H1 (cell line): ENCODE measurements around the gene BLVRA. TPM values are rescaled to one million over a fixed set of nuclear protein-coding genes. Genes with fewer than 3 reads are reported as not detected.

Experiments
- CTCF ChIA-PET: fragments of 300-600 bp; sonication (Branson Sonifier 250); formaldehyde crosslinking; loops from one replicate; lab custom pipeline; 2021; ENCODE audit not compliant: partially characterized antibody; lab: Charles Lee
- POLR2A ChIA-PET: fragments of 300-600 bp; sonication (Branson Sonifier 250); formaldehyde crosslinking; loops from one replicate; lab custom pipeline; 2021; ENCODE audit warnings: inconsistent platforms; ENCODE audit not compliant: partially characterized antibody; lab: Charles Lee
- DNase-seq, 2 experiments: peaks; one replicate each; pipeline versions ENCODE4 v3.0.0 to v3.0.0-alpha.2; 2010 to 2022; ENCODE audit warnings: low spot score in 2 of 2, low read depth in 1 of 2, mixed read lengths in 1 of 2
- FAIRE-seq: peaks from 2 replicates; lab custom pipeline; 2011; peaks lifted over from hg19 to GRCh38; lab: Jason Lieb, UNC
- H2AFZ ChIP-seq: 2 replicates; pipeline ENCODE4 v1.8.1; 2012; ENCODE audit warnings: low read length, inconsistent platforms
- H2AK5ac ChIP-seq: 2 replicates; pipeline ENCODE4 v1.6.1; 2013; ENCODE audit warnings: low read depth, low read length
- H2BK120ac ChIP-seq: replicated peaks from 2 replicates; pipeline ENCODE3; 2013; ENCODE audit warnings: low read depth, low read length, inconsistent platforms
- H2BK12ac ChIP-seq: 2 replicates; pipeline ENCODE4 v1.6.1; 2013; ENCODE audit warnings: low read depth, low read length
- H2BK15ac ChIP-seq: 2 replicates; pipeline ENCODE4 v1.6.1; 2013; ENCODE audit warnings: low read length
- H2BK20ac ChIP-seq: 2 replicates; pipeline ENCODE4 v1.6.1; 2013; ENCODE audit warnings: low read length
- H2BK5ac ChIP-seq: 2 replicates; pipeline ENCODE4 v1.6.1; 2013; ENCODE audit warnings: low read depth, low read length
- H3K14ac ChIP-seq: 2 replicates; pipeline ENCODE4 v1.6.1; 2013; ENCODE audit warnings: inconsistent platforms; ENCODE audit not compliant: insufficient read length
- H3K18ac ChIP-seq: 2 replicates; pipeline ENCODE4 v1.6.1; 2013; ENCODE audit warnings: low read length; ENCODE audit errors: extremely low read depth
- H3K23ac ChIP-seq: 2 replicates; pipeline ENCODE4 v1.6.1; 2013; ENCODE audit warnings: inconsistent platforms; ENCODE audit not compliant: insufficient read length
- H3K23me2 ChIP-seq: 2 replicates; pipeline ENCODE4 v1.6.1; 2013; ENCODE audit warnings: low read depth, low read length
- H3K27ac ChIP-seq: 2 replicates; pipeline ENCODE4 v1.6.1; 2011; ENCODE audit warnings: low read depth, low read length, inconsistent platforms
- H3K27me3 ChIP-seq, 4 experiments: replicated peaks in 1 of 4; 1 replicate in 1 of 4; 2 replicates in 3 of 4; pipeline versions ENCODE4 v1.6.1 to v1.8.1; 2011 to 2013; ENCODE audit warnings: low read length in 3 of 4, mild to moderate bottlenecking in 3 of 4, inconsistent platforms in 2 of 4, mixed read lengths in 2 of 4, moderate library complexity in 1 of 4; ENCODE audit not compliant: control insufficient read depth in 3 of 4, insufficient read depth in 3 of 4; ENCODE audit errors: extremely low read depth in 1 of 4
- H3K36me3 ChIP-seq, 4 experiments: 2 replicates each; pipeline versions ENCODE4 v1.6.1 to v1.8.1; 2011 to 2013; ENCODE audit warnings: mild to moderate bottlenecking in 4 of 4, low read length in 3 of 4, moderate library complexity in 2 of 4, control low read depth in 1 of 4, inconsistent platforms in 1 of 4; ENCODE audit not compliant: insufficient read depth in 4 of 4, control insufficient read depth in 2 of 4
- H3K4ac ChIP-seq: replicated peaks from 2 replicates; pipeline ENCODE3; 2013; ENCODE audit warnings: low read length, low read depth, mixed read lengths, inconsistent platforms; ENCODE audit not compliant: insufficient read length
- H3K4me1 ChIP-seq, 4 experiments: replicated peaks in 1 of 4; 1 replicate in 1 of 4; 2 replicates in 3 of 4; pipeline versions ENCODE4 v1.6.1 to v1.8.1; 2011 to 2013; ENCODE audit warnings: low read length in 3 of 4, inconsistent platforms in 2 of 4, mixed read lengths in 1 of 4; ENCODE audit not compliant: insufficient read depth in 4 of 4, control insufficient read depth in 3 of 4
- H3K4me2 ChIP-seq, 2 experiments: 2 replicates each; pipeline versions ENCODE4 v1.6.1 to v1.8.1; 2011 to 2013; ENCODE audit warnings: low read depth in 2 of 2, low read length in 2 of 2, control low read depth in 1 of 2, inconsistent platforms in 1 of 2, mild to moderate bottlenecking in 1 of 2; ENCODE audit not compliant: insufficient read depth in 1 of 2
- H3K4me3 ChIP-seq, 4 experiments: fragments of 200-600, 300-600 bp in 1 of 4; sonication (generic), shearing (Covaris generic), sonication (Bioruptor Twin) in 1 of 4; 2 replicates each; pipeline versions ENCODE4 v1.5.1 to v1.8.1; 2011 to 2016; ENCODE audit warnings: low read length in 4 of 4, low read depth in 3 of 4, control low read depth in 2 of 4, inconsistent platforms in 2 of 4, mild to moderate bottlenecking in 2 of 4, mixed read lengths in 1 of 4, moderate library complexity in 1 of 4; ENCODE audit not compliant: insufficient read depth in 2 of 4; ENCODE audit errors: extremely low read depth in 1 of 4
- H3K56ac ChIP-seq: replicated peaks from 2 replicates; pipeline ENCODE3; 2013; ENCODE audit warnings: low read depth, mild to moderate bottlenecking, mixed read lengths, low read length, inconsistent platforms; ENCODE audit not compliant: insufficient read length
- H3K79me1 ChIP-seq: 2 replicates; pipeline ENCODE4 v1.6.1; 2013; ENCODE audit warnings: low read depth, low read length, control low read depth
- H3K79me2 ChIP-seq, 2 experiments: 2 replicates each; pipeline versions ENCODE4 v1.6.1 to v1.8.1; 2012 to 2013; ENCODE audit warnings: low read length in 2 of 2, mild to moderate bottlenecking in 2 of 2, inconsistent platforms in 1 of 2; ENCODE audit not compliant: insufficient read depth in 2 of 2, control insufficient read depth in 1 of 2
- H3K9ac ChIP-seq, 4 experiments: replicated peaks in 1 of 4; 1 replicate in 1 of 4; 2 replicates in 3 of 4; pipeline versions ENCODE4 v1.6.1 to v1.8.1; 2011 to 2013; ENCODE audit warnings: low read depth in 3 of 4, low read length in 3 of 4, control low read depth in 2 of 4, mild to moderate bottlenecking in 2 of 4, moderate library complexity in 2 of 4, inconsistent platforms in 1 of 4; ENCODE audit errors: extremely low read depth in 1 of 4
- H3K9me3 ChIP-seq, 2 experiments: 2 replicates each; pipeline versions ENCODE4 v1.6.1 to v1.8.1; 2012 to 2013; ENCODE audit warnings: mild to moderate bottlenecking in 2 of 2, moderate library complexity in 2 of 2, control low read depth in 1 of 2, inconsistent platforms in 1 of 2, low read depth in 1 of 2, low read length in 1 of 2, mixed read lengths in 1 of 2; ENCODE audit not compliant: insufficient read depth in 2 of 2
- H4K20me1 ChIP-seq, 2 experiments: replicated peaks in 1 of 2; 2 replicates each; pipeline versions ENCODE3 to v1.8.1; 2011 to 2013; ENCODE audit warnings: inconsistent platforms in 2 of 2, low read length in 2 of 2, mild to moderate bottlenecking in 1 of 2; ENCODE audit not compliant: insufficient read depth in 2 of 2, control insufficient read depth in 1 of 2
- H4K5ac ChIP-seq: 2 replicates; pipeline ENCODE4 v1.6.1; 2013; ENCODE audit warnings: low read length, low read depth, mixed read lengths, inconsistent platforms; ENCODE audit not compliant: insufficient read length
- H4K8ac ChIP-seq: 2 replicates; pipeline ENCODE4 v1.8.0; 2013; ENCODE audit warnings: mild to moderate bottlenecking, moderate library complexity, low read length, inconsistent platforms; ENCODE audit not compliant: insufficient read depth; ENCODE audit errors: extremely low read depth
- H4K91ac ChIP-seq: replicated peaks from 2 replicates; pipeline ENCODE3; 2013; ENCODE audit warnings: low read length, mixed read lengths, inconsistent platforms; ENCODE audit not compliant: insufficient read length
- CEBPB ChIP-seq: IDR thresholded peaks from 2 replicates; pipeline ENCODE4 v1.6.1; 2012; ENCODE audit warnings: low read depth, low read length
- CTCF ChIP-seq, 3 experiments: IDR thresholded peaks; 1 replicate in 2 of 3; 2 replicates in 1 of 3; pipeline versions ENCODE4 v1.5.1 to v1.6.1; 2011; ENCODE audit warnings: low read length in 3 of 3, mild to moderate bottlenecking in 3 of 3, inconsistent platforms in 2 of 3, low read depth in 1 of 3, moderate library complexity in 1 of 3; ENCODE audit not compliant: insufficient read depth in 1 of 3; ENCODE audit errors: control extremely low read depth in 1 of 3
- RAD21 ChIP-seq, 2 experiments: IDR thresholded peaks in 1 of 2; conservative IDR thresholded peaks in 1 of 2; 2 replicates each; pipeline ENCODE4 v1.6.1; 2011; ENCODE audit warnings: low read depth in 2 of 2, low read length in 2 of 2, improper control_type of control experiment in 1 of 2, inconsistent platforms in 1 of 2, mild to moderate bottlenecking in 1 of 2, moderate library complexity in 1 of 2
- SIX5 ChIP-seq: IDR thresholded peaks from 2 replicates; pipeline ENCODE4 v1.6.1; 2011; ENCODE audit warnings: mild to moderate bottlenecking, low read depth, low read length
- WGBS, 2 experiments: shearing (Covaris generic) in 1 of 2; methylation state at CpG; one replicate each; pipeline versions ENCODE4 v1.1.6 to v1.1.7; 2013 to 2015; ENCODE audit warnings: low lambda C conversion rate in 2 of 2, mixed read lengths in 2 of 2, inconsistent platforms in 1 of 2, low coverage in 1 of 2, missing lambda C conversion rate in 1 of 2; ENCODE audit not compliant: insufficient replicate concordance in 2 of 2, insufficient coverage in 1 of 2, insufficient read length in 1 of 2; ENCODE audit errors: extremely low coverage in 1 of 2, missing lambda C conversion rate in 1 of 2; 5-methylcytosine and 5-hydroxymethylcytosine counted together
- polyA plus RNA-seq, 7 experiments: library from polyadenylated mRNA; depleted of rRNA in 3 of 7; stranded (reverse) in 5 of 7; unstranded in 2 of 7; fragments of >200 nt in 5 of 7; fragments of 200-250 nt in 2 of 7; gene quantifications; 1 replicate in 5 of 7; 2 replicates in 1 of 7; 4 replicates in 1 of 7; pipeline versions ENCODE4 v1.2.1 to v1.2.3, GENCODE V29; 2011 to 2013; ENCODE audit warnings: missing spikeins in 2 of 7, mixed read lengths in 2 of 7
- total RNA-seq: library from RNA; stranded (reverse); fragmentation: NEBNext Ultra II Directional; extraction: Animal tissue kit (Norgen Biotek cat#: 25700); gene quantifications from 2 replicates; pipeline ENCODE4 v1.2.1, GENCODE V29; 2021

The BLVRA gene
- total and polyA plus RNA-seq, 2 of the 8 experiments (the other 6 are each of a cell fraction or from before 2014, with no cell fraction given): 16.1 to 37.1 TPM

- no peak overlapping the region for H4K8ac ChIP-seq
- H3K9ac ChIP-seq: no peak overlapping the region
- no peaks in the 10 kb centered on the region for H3K27me3 ChIP-seq
- H3K4me2 ChIP-seq: no peak overlapping the region
- H3K18ac ChIP-seq: no peak overlapping the region
- H2BK15ac ChIP-seq: no peak overlapping the region
- peaks cover 4 to 6% of the 10 kb centered on the region in 2 experiments for H4K20me1 ChIP-seq
- 87% methylated on average over 2 of the region's 2 CpGs; no CpG with 5 or more reads in 1 of the 2 experiments for WGBS, 2 experiments
- no peak overlapping the region for H3K23ac ChIP-seq
- H3K9me3 ChIP-seq: peaks cover 6 to 7% of the 10 kb centered on the region in 2 experiments; a peak in 2 of 4 replicates
- no peaks in the 10 kb centered on the region for H3K23me2 ChIP-seq
- H2BK120ac ChIP-seq: no peak overlapping the region
- no peak overlapping the region for H2BK5ac ChIP-seq
- H3K27ac ChIP-seq: no peak overlapping the region
- no peak overlapping the region for H3K4ac ChIP-seq
- ChIA-PET CTCF (interaction anchor here (0.6 to 3.4 kb wide), 21 partner anchors 14 to 650 kb away, joined by 3 to 28 read pairs (median 4); partner anchors contain the start of gene STK17A), POLR2A (interaction anchor here (0.7 to 2.6 kb wide), 3 partner anchors 19 to 138 kb away, joined by 3 to 7 read pairs (median 4); partner anchors contain the start of gene STK17A)
- H3K4me1 ChIP-seq: 0 out of 7 replicates have a peak, but pooled peaks cover 0 to 2% (median 0%) of the 10 kb centered on the region in 4 experiments
- H2BK12ac ChIP-seq: no peak overlapping the region
- no peak overlapping the region for H2BK20ac ChIP-seq
- H3K79me1 ChIP-seq: peaks cover 4% of the 10 kb centered on the region; the same call in 1 of the 2 replicates
- H4K91ac ChIP-seq: no peak overlapping the region
- no peak overlapping the region for H3K4me3 ChIP-seq
- H2AK5ac ChIP-seq: no peak overlapping the region
- DNase-seq: no peak
- FAIRE-seq: no peak
- H2AFZ ChIP-seq: no peak overlapping the region
- peaks cover 0 to 3% (median 0%) of the 10 kb centered on the region in 4 experiments; a peak in 1 of 8 replicates for H3K36me3 ChIP-seq
- peak in 2 of 3 experiments; percentile 34 to 46; a peak in 2 of 4 replicates for TF ChIP-seq CTCF (IDR thresholded peaks at IDR 0.05; ENCODE audit: control extremely low read depth in 1 of 3, insufficient read depth in 1 of 3, low read depth in 1 of 3, low read length in 3 of 3)
- TF ChIP-seq SIX5: no peak
- TF ChIP-seq RAD21 (IDR thresholded peaks at IDR 0.05 in 1 of 2, conservative IDR thresholded peaks at IDR 0.05 in 1 of 2; ENCODE audit: low read depth in 2 of 2, low read length in 2 of 2): peak; percentile 49 to 57
- no peak for TF ChIP-seq CEBPB
- no peak overlapping the region for H3K56ac ChIP-seq
- H3K14ac ChIP-seq: no peak overlapping the region
- H4K5ac ChIP-seq: no peak overlapping the region
- H3K79me2 ChIP-seq: peaks cover 28 to 99% of the 10 kb centered on the region in 2 experiments
These were observed 37.2 kb upstream of the BLVRA start for GRCh38 chr7:43721193-43721806.
